Gastroesophageal sphincter (tissue), 4 donors: Measurements from ENCODE around the gene RGS14. TPM values are rescaled to one million over a fixed set of nuclear protein-coding genes. Genes with fewer than 3 reads are reported as not detected.

Experiments used
- ATAC-seq: fragments of 150-250 bp; one replicate; pipeline ENCODE4 v1.9.1; 2016; ENCODE audit warnings: mild to moderate bottlenecking, moderate library complexity
- H3K27ac ChIP-seq, 4 donors: fragments of 200-600 bp; sonication (generic) in 3 of 4; 1 replicate in 3 of 4; 2 replicates in 1 of 4; pipeline ENCODE4 v1.5.1; 2016 to 2019
- H3K27me3 ChIP-seq: fragments of 200-600 bp; sonication (generic); one replicate; pipeline ENCODE4 v1.5.1; 2019
- H3K36me3 ChIP-seq, 2 donors: fragments of 200-600 bp; sonication (generic); one replicate each; pipeline ENCODE4 v1.5.1; 2019; ENCODE audit warnings: control low read depth in 1 of 2
- H3K4me1 ChIP-seq, 3 donors: fragments of 200-600 bp; sonication (generic); 1 replicate in 2 of 3; 2 replicates in 1 of 3; pipeline ENCODE4 v1.5.1; 2016 to 2019; ENCODE audit warnings: control low read depth in 2 of 3
- H3K4me3 ChIP-seq, 2 donors: fragments of 200-600 bp; sonication (generic); one replicate each; pipeline ENCODE4 v1.5.1; 2019; ENCODE audit warnings: mild to moderate bottlenecking in 1 of 2, moderate library complexity in 1 of 2
- H3K9me3 ChIP-seq, 3 donors: fragments of 200-600 bp; sonication (generic); one replicate each; pipeline ENCODE4 v1.5.1; 2017 to 2019; ENCODE audit warnings: control low read depth in 2 of 3
- EP300 ChIP-seq: sonication (generic); formaldehyde crosslinking; IDR thresholded peaks from one replicate; pipeline ENCODE4 v1.6.1; 2017; ENCODE audit warnings: antibody characterized with exemption, mild to moderate bottlenecking
- POLR2A ChIP-seq, 2 donors: fragments of 450-650 bp; IDR thresholded peaks; one replicate each; pipeline ENCODE4 v1.6.1; 2017; ENCODE audit warnings: antibody characterized with exemption in 2 of 2, mild to moderate bottlenecking in 2 of 2, moderate library complexity in 1 of 2
- POLR2AphosphoS5 ChIP-seq: sonication (generic); formaldehyde crosslinking; IDR thresholded peaks from one replicate; pipeline ENCODE4 v1.6.1; 2017; ENCODE audit warnings: antibody characterized with exemption
- WGBS, 2 donors: methylation state at CpG; one replicate each; pipeline ENCODE4 v1.1.5; 2018; ENCODE audit warnings: low coverage in 1 of 2; 5-methylcytosine and 5-hydroxymethylcytosine counted together
- total RNA-seq, 4 donors: library from RNA; depleted of rRNA; stranded (reverse); fragments of >200 nt; gene quantifications; one replicate each; pipeline ENCODE4 v1.1.0, GENCODE V29; 2016
- TF ChIP-seq, protein P1 (sequence below), 4 experiments: fragments of 200-600 bp in 2 of 4; fragments of 450-650 bp in 2 of 4; sonication (generic) in 1 of 4; IDR thresholded peaks; one replicate each; pipeline ENCODE4 v1.5.1; 2017 to 2019; ENCODE audit warnings: antibody characterized with exemption in 4 of 4, mild to moderate bottlenecking in 2 of 4, moderate library complexity in 2 of 4

The RGS14 gene
- total RNA-seq, 4 donors from 2014 or later: 7.6 to 20.1 (median 13.7) TPM

DNA sequence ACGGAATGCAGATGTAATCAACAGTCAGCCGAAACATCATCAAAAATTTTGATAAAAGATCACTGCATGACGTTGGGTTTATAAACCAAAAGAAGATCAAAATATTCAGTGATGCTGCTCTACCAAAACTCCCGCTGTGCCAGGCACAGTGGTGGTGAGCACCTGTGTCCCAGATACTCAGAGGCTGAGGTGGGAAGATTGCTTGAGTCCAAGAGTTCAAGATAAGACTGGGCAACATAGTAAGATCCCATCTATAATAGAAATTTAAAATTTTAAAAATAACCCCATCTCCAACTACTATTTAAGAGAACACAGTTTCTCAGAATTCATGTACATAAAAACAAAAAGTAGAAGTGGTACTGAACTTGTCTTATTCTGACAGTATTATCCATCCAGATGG lies 10.0 kb upstream of the RGS14 start:
- TF ChIP-seq POLR2A (IDR thresholded peaks at IDR 0.05) (no peak), POLR2AphosphoS5 (no peak), EP300 (no peak)
- TF ChIP-seq, protein P1, sequence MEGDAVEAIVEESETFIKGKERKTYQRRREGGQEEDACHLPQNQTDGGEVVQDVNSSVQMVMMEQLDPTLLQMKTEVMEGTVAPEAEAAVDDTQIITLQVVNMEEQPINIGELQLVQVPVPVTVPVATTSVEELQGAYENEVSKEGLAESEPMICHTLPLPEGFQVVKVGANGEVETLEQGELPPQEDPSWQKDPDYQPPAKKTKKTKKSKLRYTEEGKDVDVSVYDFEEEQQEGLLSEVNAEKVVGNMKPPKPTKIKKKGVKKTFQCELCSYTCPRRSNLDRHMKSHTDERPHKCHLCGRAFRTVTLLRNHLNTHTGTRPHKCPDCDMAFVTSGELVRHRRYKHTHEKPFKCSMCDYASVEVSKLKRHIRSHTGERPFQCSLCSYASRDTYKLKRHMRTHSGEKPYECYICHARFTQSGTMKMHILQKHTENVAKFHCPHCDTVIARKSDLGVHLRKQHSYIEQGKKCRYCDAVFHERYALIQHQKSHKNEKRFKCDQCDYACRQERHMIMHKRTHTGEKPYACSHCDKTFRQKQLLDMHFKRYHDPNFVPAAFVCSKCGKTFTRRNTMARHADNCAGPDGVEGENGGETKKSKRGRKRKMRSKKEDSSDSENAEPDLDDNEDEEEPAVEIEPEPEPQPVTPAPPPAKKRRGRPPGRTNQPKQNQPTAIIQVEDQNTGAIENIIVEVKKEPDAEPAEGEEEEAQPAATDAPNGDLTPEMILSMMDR (IDR thresholded peaks at IDR 0.05): no peak
- Histone ChIP-seq H3K36me3 (peaks cover 0 to 30% of the 10 kb centered on the region in 2 donors), H3K27me3 (no peaks in the 10 kb centered on the region), H3K9me3 (no peaks in the 10 kb centered on the region), H3K4me1 (peaks cover 0 to 53% (median 11%) of the 10 kb centered on the region in 3 donors), H3K27ac (no peak overlapping the region), H3K4me3 (no peak overlapping the region)
- ATAC-seq: no peak
- 76 to 90% methylated on average over 4 of the region's 4 CpGs for WGBS, 2 donors

DNA sequence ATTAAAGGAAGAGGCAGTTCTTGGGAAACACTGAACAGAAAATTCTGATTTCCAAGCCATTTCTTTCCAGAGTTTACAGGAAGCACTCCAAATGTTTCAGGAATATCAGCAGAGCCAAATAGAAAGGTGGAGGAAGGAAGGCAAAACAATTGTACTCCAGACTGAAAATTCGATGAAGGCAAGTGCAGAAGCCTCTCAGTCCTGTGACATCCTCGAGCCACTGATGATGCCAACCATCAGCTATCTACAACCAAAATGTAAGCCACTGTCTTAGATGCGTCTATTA lies 8.4 kb upstream of the RGS14 start:
- WGBS, 2 donors: 62 to 67% methylated on average over 3 of the region's 3 CpGs
- TF ChIP-seq EP300: no peak
- peaks cover 0 to 25% of the 10 kb centered on the region in 2 donors for H3K36me3 ChIP-seq
- no peak overlapping the region for H3K27ac ChIP-seq
- H3K4me1 ChIP-seq: peaks cover 0 to 53% (median 11%) of the 10 kb centered on the region in 3 donors
- H3K4me3 ChIP-seq: no peak overlapping the region
- no peaks in the 10 kb centered on the region for H3K9me3 ChIP-seq
- no peaks in the 10 kb centered on the region for H3K27me3 ChIP-seq
- no peak for ATAC-seq

DNA sequence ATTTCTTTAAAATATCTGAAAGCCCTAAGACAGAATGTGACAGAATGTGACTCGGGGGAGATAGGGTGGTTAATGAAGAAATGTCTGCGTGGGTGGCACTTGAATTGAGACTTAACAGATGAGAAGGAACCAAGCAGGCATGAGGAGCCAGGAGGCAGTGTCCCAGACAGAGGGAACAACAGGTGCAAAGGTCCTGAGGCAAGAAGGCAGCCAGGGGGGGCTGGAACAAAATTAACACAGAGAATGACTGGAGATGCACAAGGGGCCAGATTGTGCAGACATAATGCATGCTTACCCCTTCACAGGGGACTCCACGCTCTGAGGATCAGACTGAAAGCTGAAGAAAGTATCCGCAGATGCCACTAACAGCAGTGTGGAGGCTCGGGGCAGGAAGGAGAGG lies 8.0 kb upstream of the RGS14 start:
- peaks cover 0 to 53% (median 11%) of the 10 kb centered on the region in 3 donors for H3K4me1 ChIP-seq
- H3K4me3 ChIP-seq: peak overlapping the region in 1 of 2 donors; percentile 93

DNA sequence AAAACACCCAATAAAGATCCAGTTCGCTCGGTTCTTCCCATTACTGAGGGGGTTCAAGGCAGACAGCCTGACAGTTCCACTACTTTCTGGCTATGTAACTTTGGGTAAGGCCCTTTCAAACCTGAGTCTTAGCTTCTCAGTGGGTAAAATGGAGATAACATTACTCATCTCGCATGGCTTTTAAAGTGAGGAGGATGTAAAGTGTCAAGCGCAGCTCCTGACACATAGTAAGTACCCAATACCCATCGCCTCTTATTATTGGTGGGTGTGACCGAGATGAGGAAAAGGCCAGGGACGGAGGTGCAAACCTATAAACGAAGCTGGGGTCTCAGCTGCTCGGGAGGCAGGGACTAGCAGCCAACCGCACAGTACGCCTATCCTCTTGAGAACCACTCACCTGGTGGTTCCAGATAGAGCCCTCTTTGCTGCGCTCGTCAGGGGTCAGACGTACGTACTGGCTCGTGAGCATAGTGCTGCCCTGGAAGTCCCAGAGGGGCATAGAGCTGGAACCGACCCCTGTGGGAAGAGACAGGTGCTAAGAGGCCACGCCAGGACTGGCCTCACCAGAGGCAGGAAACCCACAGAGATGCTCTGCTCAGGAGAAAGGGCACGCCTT lies 6.8 kb upstream of the RGS14 start:
- no peaks in the 10 kb centered on the region for H3K27me3 ChIP-seq
- 24 to 46% methylated on average over 2 to 8 of the region's 19 CpGs for WGBS, 2 donors
- peak overlapping the region; percentile 44 to 94 (median 90) for H3K27ac ChIP-seq
- no peaks in the 10 kb centered on the region for H3K9me3 ChIP-seq
- peaks cover 0 to 53% (median 11%) of the 10 kb centered on the region in 3 donors for H3K4me1 ChIP-seq
- no peak for ATAC-seq
- TF ChIP-seq EP300: no peak
- TF ChIP-seq, protein P1 (IDR thresholded peaks at IDR 0.05): no peak
- TF ChIP-seq POLR2A (IDR thresholded peaks at IDR 0.05): no peak
- TF ChIP-seq POLR2AphosphoS5: no peak
- peaks cover 0 to 22% of the 10 kb centered on the region in 2 donors for H3K36me3 ChIP-seq
- H3K4me3 ChIP-seq: peak overlapping the region; percentile 87 to 93

More for the DNA sequence above, 8.0 kb upstream of the RGS14 start:
- no peak for ATAC-seq
- TF ChIP-seq, protein P1 (IDR thresholded peaks at IDR 0.05): no peak
- TF ChIP-seq POLR2AphosphoS5 (no peak), EP300 (no peak), POLR2A (IDR thresholded peaks at IDR 0.05) (no peak)
- no peak overlapping the region for H3K27ac ChIP-seq
- H3K36me3 ChIP-seq: peaks cover 0 to 25% of the 10 kb centered on the region in 2 donors
- H3K27me3 ChIP-seq: no peaks in the 10 kb centered on the region
- WGBS, 2 donors: 86 to 91% methylated on average over 5 of the region's 5 CpGs
- no peaks in the 10 kb centered on the region for H3K9me3 ChIP-seq

DNA sequence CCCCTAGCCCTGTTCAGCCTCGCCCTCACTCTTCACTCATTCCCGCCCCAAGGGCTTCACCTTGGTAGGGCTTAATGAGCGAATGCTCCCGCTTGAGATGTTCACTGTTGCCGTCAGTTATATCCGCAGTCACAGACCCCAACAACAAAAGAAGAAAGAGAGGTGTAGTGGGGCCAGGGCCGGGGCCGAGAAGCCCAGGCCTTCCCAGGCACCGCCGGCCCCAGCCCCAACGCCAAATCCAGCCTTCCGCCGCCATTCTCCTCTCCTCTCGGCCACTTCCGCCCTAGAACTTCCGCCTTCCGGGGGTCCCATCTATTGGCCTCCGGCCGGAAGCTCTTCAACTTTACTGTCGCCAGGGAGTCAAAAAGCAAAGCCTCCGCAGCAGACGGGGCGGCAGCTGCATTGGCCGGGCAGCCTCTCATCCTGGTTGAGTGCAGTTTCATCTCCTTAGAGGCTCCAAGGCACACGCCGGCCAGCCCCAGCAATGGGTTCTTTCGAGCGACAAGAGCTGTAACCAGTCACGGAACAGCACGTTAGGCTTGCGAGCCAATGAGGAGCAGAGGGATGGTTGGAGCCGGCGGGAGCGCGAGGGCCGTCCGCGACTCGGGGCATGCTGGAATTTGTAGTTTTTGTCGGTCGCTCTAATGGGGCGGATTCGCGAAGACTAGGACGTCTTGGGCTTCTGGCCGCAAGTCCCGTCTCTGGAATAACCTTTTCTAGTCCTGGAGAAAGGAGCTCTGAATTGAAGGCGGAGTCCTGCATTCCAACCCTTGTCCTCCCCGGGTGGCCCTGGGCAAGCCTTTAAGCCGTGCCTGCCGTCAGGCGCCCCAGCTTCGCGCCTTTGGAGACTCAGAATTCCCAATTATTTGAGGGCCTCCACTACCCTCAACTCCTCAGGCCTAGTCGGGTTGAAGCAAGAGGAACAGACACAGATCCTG lies 6.1 kb upstream of the RGS14 start, which contains the start of gene LMAN2:
Gene LMAN2, minus strand, starts transcription at position 277 of the 938 bp plus-strand sequence. Its CDS starts 21 bp downstream, at position 256.
- ATAC-seq: peak; percentile 99
- Histone ChIP-seq H3K9me3 (no peaks in the 10 kb centered on the region), H3K27ac (peak within 1 kb of the TSS; percentile 44 to 94 (median 90)), H3K4me3 (peak within 1 kb of the TSS; percentile 87 to 93), H3K27me3 (no peaks in the 10 kb centered on the region), H3K4me1 (peaks cover 0 to 51% (median 11%) of the 10 kb centered on the region in 3 donors), H3K36me3 (peaks cover 0 to 21% of the 10 kb centered on the region in 2 donors)
- peak; percentile 58 for TF ChIP-seq POLR2AphosphoS5
- peak in 1 of 2 donors; percentile 60 for TF ChIP-seq POLR2A (IDR thresholded peaks at IDR 0.05)
- TF ChIP-seq, protein P1 (IDR thresholded peaks at IDR 0.05): no peak
- WGBS, 2 donors: 0% methylated on average over 2 to 10 of the region's 55 CpGs
